PC-3 (cell line): ENCODE results near the gene CNMD.

Source experiments
- CTCF ChIP-seq: fragments of 300-600 bp; sonication (generic); conservative IDR thresholded peaks from 2 replicates; pipeline ENCODE4 v1.5.1; 2017; ENCODE audit warnings: antibody characterized with exemption, low read depth, mild to moderate bottlenecking, low read length
- EZH2 ChIP-seq: fragments of 300-600 bp; sonication (generic); IDR thresholded peaks from one replicate; pipeline ENCODE4 v1.6.1; 2017; ENCODE audit warnings: antibody characterized with exemption, mild to moderate bottlenecking, low read length; ENCODE audit not compliant: unreplicated experiment
- EZH2phosphoT487 ChIP-seq: fragments of 300-600 bp; sonication (generic); IDR thresholded peaks from 2 replicates; pipeline ENCODE4 v1.6.1; 2018; ENCODE audit warnings: mild to moderate bottlenecking, antibody characterized with exemption, low read length, borderline replicate concordance

GRCh38 chr13:52686376-52686775 lies 53.2 kb downstream of the CNMD start:
- no peak for TF ChIP-seq CTCF
- no peak for TF ChIP-seq EZH2
- no peak for TF ChIP-seq EZH2phosphoT487
